H1 (cell line): ENCODE measurements around the gene FAM200B. TPM values are rescaled to one million over a fixed set of nuclear protein-coding genes. Genes with fewer than 3 reads are reported as not detected.

Source experiments
- CTCF ChIA-PET: fragments of 300-600 bp; sonication (Branson Sonifier 250); formaldehyde crosslinking; loops from one replicate; lab custom pipeline; 2021; ENCODE audit not compliant: partially characterized antibody; lab: Charles Lee
- POLR2A ChIA-PET: fragments of 300-600 bp; sonication (Branson Sonifier 250); formaldehyde crosslinking; loops from one replicate; lab custom pipeline; 2021; ENCODE audit warnings: inconsistent platforms; ENCODE audit not compliant: partially characterized antibody; lab: Charles Lee
- DNase-seq, 2 experiments: peaks; one replicate each; pipeline versions ENCODE4 v3.0.0 to v3.0.0-alpha.2; 2010 to 2022; ENCODE audit warnings: low spot score in 2 of 2, low read depth in 1 of 2, mixed read lengths in 1 of 2
- FAIRE-seq: peaks from 2 replicates; lab custom pipeline; 2011; peaks lifted over from hg19 to GRCh38; lab: Jason Lieb, UNC
- H2AFZ ChIP-seq: 2 replicates; pipeline ENCODE4 v1.8.1; 2012; ENCODE audit warnings: low read length, inconsistent platforms
- H2AK5ac ChIP-seq: 2 replicates; pipeline ENCODE4 v1.6.1; 2013; ENCODE audit warnings: low read depth, low read length
- H2BK120ac ChIP-seq: replicated peaks from 2 replicates; pipeline ENCODE3; 2013; ENCODE audit warnings: low read depth, low read length, inconsistent platforms
- H2BK12ac ChIP-seq: 2 replicates; pipeline ENCODE4 v1.6.1; 2013; ENCODE audit warnings: low read depth, low read length
- H2BK15ac ChIP-seq: 2 replicates; pipeline ENCODE4 v1.6.1; 2013; ENCODE audit warnings: low read length
- H2BK20ac ChIP-seq: 2 replicates; pipeline ENCODE4 v1.6.1; 2013; ENCODE audit warnings: low read length
- H2BK5ac ChIP-seq: 2 replicates; pipeline ENCODE4 v1.6.1; 2013; ENCODE audit warnings: low read depth, low read length
- H3K14ac ChIP-seq: 2 replicates; pipeline ENCODE4 v1.6.1; 2013; ENCODE audit warnings: inconsistent platforms; ENCODE audit not compliant: insufficient read length
- H3K18ac ChIP-seq: 2 replicates; pipeline ENCODE4 v1.6.1; 2013; ENCODE audit warnings: low read length; ENCODE audit errors: extremely low read depth
- H3K23ac ChIP-seq: 2 replicates; pipeline ENCODE4 v1.6.1; 2013; ENCODE audit warnings: inconsistent platforms; ENCODE audit not compliant: insufficient read length
- H3K23me2 ChIP-seq: 2 replicates; pipeline ENCODE4 v1.6.1; 2013; ENCODE audit warnings: low read depth, low read length
- H3K27ac ChIP-seq: 2 replicates; pipeline ENCODE4 v1.6.1; 2011; ENCODE audit warnings: low read depth, low read length, inconsistent platforms
- H3K27me3 ChIP-seq, 4 experiments: replicated peaks in 1 of 4; 1 replicate in 1 of 4; 2 replicates in 3 of 4; pipeline versions ENCODE4 v1.6.1 to v1.8.1; 2011 to 2013; ENCODE audit warnings: low read length in 3 of 4, mild to moderate bottlenecking in 3 of 4, inconsistent platforms in 2 of 4, mixed read lengths in 2 of 4, moderate library complexity in 1 of 4; ENCODE audit not compliant: control insufficient read depth in 3 of 4, insufficient read depth in 3 of 4; ENCODE audit errors: extremely low read depth in 1 of 4
- H3K36me3 ChIP-seq, 4 experiments: 2 replicates each; pipeline versions ENCODE4 v1.6.1 to v1.8.1; 2011 to 2013; ENCODE audit warnings: mild to moderate bottlenecking in 4 of 4, low read length in 3 of 4, moderate library complexity in 2 of 4, control low read depth in 1 of 4, inconsistent platforms in 1 of 4; ENCODE audit not compliant: insufficient read depth in 4 of 4, control insufficient read depth in 2 of 4
- H3K4ac ChIP-seq: replicated peaks from 2 replicates; pipeline ENCODE3; 2013; ENCODE audit warnings: low read length, low read depth, mixed read lengths, inconsistent platforms; ENCODE audit not compliant: insufficient read length
- H3K4me1 ChIP-seq, 4 experiments: replicated peaks in 1 of 4; 1 replicate in 1 of 4; 2 replicates in 3 of 4; pipeline versions ENCODE4 v1.6.1 to v1.8.1; 2011 to 2013; ENCODE audit warnings: low read length in 3 of 4, inconsistent platforms in 2 of 4, mixed read lengths in 1 of 4; ENCODE audit not compliant: insufficient read depth in 4 of 4, control insufficient read depth in 3 of 4
- H3K4me2 ChIP-seq, 2 experiments: 2 replicates each; pipeline versions ENCODE4 v1.6.1 to v1.8.1; 2011 to 2013; ENCODE audit warnings: low read depth in 2 of 2, low read length in 2 of 2, control low read depth in 1 of 2, inconsistent platforms in 1 of 2, mild to moderate bottlenecking in 1 of 2; ENCODE audit not compliant: insufficient read depth in 1 of 2
- H3K4me3 ChIP-seq, 4 experiments: fragments of 200-600, 300-600 bp in 1 of 4; sonication (generic), shearing (Covaris generic), sonication (Bioruptor Twin) in 1 of 4; 2 replicates each; pipeline versions ENCODE4 v1.5.1 to v1.8.1; 2011 to 2016; ENCODE audit warnings: low read length in 4 of 4, low read depth in 3 of 4, control low read depth in 2 of 4, inconsistent platforms in 2 of 4, mild to moderate bottlenecking in 2 of 4, mixed read lengths in 1 of 4, moderate library complexity in 1 of 4; ENCODE audit not compliant: insufficient read depth in 2 of 4; ENCODE audit errors: extremely low read depth in 1 of 4
- H3K56ac ChIP-seq: replicated peaks from 2 replicates; pipeline ENCODE3; 2013; ENCODE audit warnings: low read depth, mild to moderate bottlenecking, mixed read lengths, low read length, inconsistent platforms; ENCODE audit not compliant: insufficient read length
- H3K79me1 ChIP-seq: 2 replicates; pipeline ENCODE4 v1.6.1; 2013; ENCODE audit warnings: low read depth, low read length, control low read depth
- H3K79me2 ChIP-seq, 2 experiments: 2 replicates each; pipeline versions ENCODE4 v1.6.1 to v1.8.1; 2012 to 2013; ENCODE audit warnings: low read length in 2 of 2, mild to moderate bottlenecking in 2 of 2, inconsistent platforms in 1 of 2; ENCODE audit not compliant: insufficient read depth in 2 of 2, control insufficient read depth in 1 of 2
- H3K9ac ChIP-seq, 4 experiments: replicated peaks in 1 of 4; 1 replicate in 1 of 4; 2 replicates in 3 of 4; pipeline versions ENCODE4 v1.6.1 to v1.8.1; 2011 to 2013; ENCODE audit warnings: low read depth in 3 of 4, low read length in 3 of 4, control low read depth in 2 of 4, mild to moderate bottlenecking in 2 of 4, moderate library complexity in 2 of 4, inconsistent platforms in 1 of 4; ENCODE audit errors: extremely low read depth in 1 of 4
- H3K9me3 ChIP-seq, 2 experiments: 2 replicates each; pipeline versions ENCODE4 v1.6.1 to v1.8.1; 2012 to 2013; ENCODE audit warnings: mild to moderate bottlenecking in 2 of 2, moderate library complexity in 2 of 2, control low read depth in 1 of 2, inconsistent platforms in 1 of 2, low read depth in 1 of 2, low read length in 1 of 2, mixed read lengths in 1 of 2; ENCODE audit not compliant: insufficient read depth in 2 of 2
- H4K20me1 ChIP-seq, 2 experiments: replicated peaks in 1 of 2; 2 replicates each; pipeline versions ENCODE3 to v1.8.1; 2011 to 2013; ENCODE audit warnings: inconsistent platforms in 2 of 2, low read length in 2 of 2, mild to moderate bottlenecking in 1 of 2; ENCODE audit not compliant: insufficient read depth in 2 of 2, control insufficient read depth in 1 of 2
- H4K5ac ChIP-seq: 2 replicates; pipeline ENCODE4 v1.6.1; 2013; ENCODE audit warnings: low read length, low read depth, mixed read lengths, inconsistent platforms; ENCODE audit not compliant: insufficient read length
- H4K8ac ChIP-seq: 2 replicates; pipeline ENCODE4 v1.8.0; 2013; ENCODE audit warnings: mild to moderate bottlenecking, moderate library complexity, low read length, inconsistent platforms; ENCODE audit not compliant: insufficient read depth; ENCODE audit errors: extremely low read depth
- H4K91ac ChIP-seq: replicated peaks from 2 replicates; pipeline ENCODE3; 2013; ENCODE audit warnings: low read length, mixed read lengths, inconsistent platforms; ENCODE audit not compliant: insufficient read length
- CBX5 ChIP-seq: fragments of 300-800, 300-1000 bp; sonication (generic); IDR thresholded peaks from 2 replicates; pipeline ENCODE4 v1.7.1; 2016; ENCODE audit warnings: antibody characterized with exemption, low read length, low read depth
- NANOG ChIP-seq: IDR thresholded peaks from 2 replicates; pipeline ENCODE4 v1.6.1; 2011; ENCODE audit warnings: low read length, low read depth, mild to moderate bottlenecking, inconsistent platforms; ENCODE audit not compliant: insufficient read depth, poor library complexity, severe bottlenecking
- NRF1 ChIP-seq: IDR thresholded peaks from 2 replicates; pipeline ENCODE4 v1.6.1; 2011; ENCODE audit warnings: mild to moderate bottlenecking, low read depth, low read length, improper control_type of control experiment
- RXRA ChIP-seq: IDR thresholded peaks from 2 replicates; pipeline ENCODE4 v1.6.1; 2011; ENCODE audit warnings: low read depth, mild to moderate bottlenecking, low read length, moderate library complexity; ENCODE audit not compliant: insufficient read depth
- WGBS, 2 experiments: shearing (Covaris generic) in 1 of 2; methylation state at CpG; one replicate each; pipeline versions ENCODE4 v1.1.6 to v1.1.7; 2013 to 2015; ENCODE audit warnings: low lambda C conversion rate in 2 of 2, mixed read lengths in 2 of 2, inconsistent platforms in 1 of 2, low coverage in 1 of 2, missing lambda C conversion rate in 1 of 2; ENCODE audit not compliant: insufficient replicate concordance in 2 of 2, insufficient coverage in 1 of 2, insufficient read length in 1 of 2; ENCODE audit errors: extremely low coverage in 1 of 2, missing lambda C conversion rate in 1 of 2; 5-methylcytosine and 5-hydroxymethylcytosine counted together
- polyA plus RNA-seq, 7 experiments: library from polyadenylated mRNA; depleted of rRNA in 3 of 7; stranded (reverse) in 5 of 7; unstranded in 2 of 7; fragments of >200 nt in 5 of 7; fragments of 200-250 nt in 2 of 7; gene quantifications; 1 replicate in 5 of 7; 2 replicates in 1 of 7; 4 replicates in 1 of 7; pipeline versions ENCODE4 v1.2.1 to v1.2.3, GENCODE V29; 2011 to 2013; ENCODE audit warnings: missing spikeins in 2 of 7, mixed read lengths in 2 of 7
- total RNA-seq: library from RNA; stranded (reverse); fragmentation: NEBNext Ultra II Directional; extraction: Animal tissue kit (Norgen Biotek cat#: 25700); gene quantifications from 2 replicates; pipeline ENCODE4 v1.2.1, GENCODE V29; 2021

FAM200B gene
- total and polyA plus RNA-seq, 2 of the 8 experiments (the other 6 are each of a cell fraction or from before 2014, with no cell fraction given) = 10.7 to 23.7 TPM

GRCh38 chr4:15659768-15660570 is 21.7 kb upstream of the FAM200B start:
- CTCF ChIA-PET = interaction anchor here (0.6 to 1.4 kb wide), 3 partner anchors 11 to 22 kb away, joined by 3 to 5 read pairs (median 3); partner anchors contain the start of gene FAM200B
- Histone ChIP-seq H4K5ac (no peak overlapping the region), H3K23me2 (peaks cover 6% of the 10 kb centered on the region; the same call in 1 of the 2 replicates), H2BK120ac (no peak overlapping the region), H4K20me1 (no peaks in the 10 kb centered on the region), H3K18ac (no peak overlapping the region), H3K36me3 (peaks cover 0 to 3% (median 0%) of the 10 kb centered on the region in 4 experiments; a peak in 1 of 8 replicates), H4K91ac (no peak overlapping the region), H4K8ac (no peak overlapping the region), H3K27me3 (no peaks in the 10 kb centered on the region), H3K4me2 (no peak overlapping the region), H2BK12ac (no peak overlapping the region), H2AK5ac (no peak overlapping the region), H2AFZ (no peak overlapping the region), H3K9me3 (no peaks in the 10 kb centered on the region), H2BK15ac (no peak overlapping the region), H3K23ac (no peak overlapping the region), H3K4me3 (no peak overlapping the region), H2BK5ac (no peak overlapping the region), H3K27ac (no peak overlapping the region), H3K4ac (no peak overlapping the region), H3K14ac (no peak overlapping the region), H3K4me1 (peaks cover 2 to 8% (median 4%) of the 10 kb centered on the region in 4 experiments; a peak in 5 of 7 replicates), H3K56ac (no peak overlapping the region), H3K79me2 (no peaks in the 10 kb centered on the region), H2BK20ac (no peak overlapping the region), H3K79me1 (no peaks in the 10 kb centered on the region), H3K9ac (no peak overlapping the region)
- FAIRE-seq (no peak), DNase-seq (no peak)
- POLR2A ChIA-PET = interaction anchor here (0.8 to 2.4 kb wide), 3 partner anchors 10 to 22 kb away, joined by 3 to 8 read pairs (median 3); partner anchors contain the start of gene FAM200B
- 79% methylated on average over 5 of the region's 5 CpGs; no CpG with 5 or more reads in 1 of the 2 experiments for WGBS, 2 experiments
- TF ChIP-seq NANOG (no peak), CBX5 (no peak), RXRA (no peak), NRF1 (no peak)
